HuH-7 (cell line): ENCODE measurements around the gene NAGS.
"Not testable (repeated sequence)": the region's sequence is repeated elsewhere in the genome, so short reads cannot be mapped to it uniquely, and the experiment has no call there.

Experiments
- DNase-seq: peaks from one replicate; pipeline ENCODE4 v3.0.0; 2011; ENCODE audit warnings: low spot score

Gene NAGS

GRCh38 chr17:44043272-44043696 is 38.9 kb downstream of the NAGS start:
- no peak for DNase-seq

- no peak for DNase-seq
Observed at GRCh38 chr17:44044071-44044470, 39.6 kb downstream of the NAGS start.

GRCh38 chr17:44045486-44045885 is 41.1 kb downstream of the NAGS start:
- no peak for DNase-seq

DNA sequence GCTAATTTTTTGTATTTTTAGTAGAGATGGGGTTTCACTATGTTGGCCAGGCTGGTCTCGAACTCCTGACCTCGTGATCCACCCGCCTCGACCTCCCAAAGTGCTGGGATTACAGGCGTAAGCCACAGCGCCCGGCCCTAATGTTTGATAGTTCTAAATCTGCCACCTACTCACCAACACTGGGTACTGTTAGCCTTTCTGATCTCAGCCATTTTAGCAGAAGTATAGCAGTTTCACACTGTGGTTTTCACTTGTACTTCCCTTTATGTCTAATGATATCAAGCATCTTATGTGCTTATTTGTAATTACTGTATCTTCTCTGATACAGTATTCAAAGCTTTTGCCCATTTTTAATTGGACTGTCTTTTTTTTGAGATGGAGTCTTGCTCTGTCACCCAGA is 42.5 kb downstream of the NAGS start:
- DNase-seq: not testable (repeated sequence)

DNA sequence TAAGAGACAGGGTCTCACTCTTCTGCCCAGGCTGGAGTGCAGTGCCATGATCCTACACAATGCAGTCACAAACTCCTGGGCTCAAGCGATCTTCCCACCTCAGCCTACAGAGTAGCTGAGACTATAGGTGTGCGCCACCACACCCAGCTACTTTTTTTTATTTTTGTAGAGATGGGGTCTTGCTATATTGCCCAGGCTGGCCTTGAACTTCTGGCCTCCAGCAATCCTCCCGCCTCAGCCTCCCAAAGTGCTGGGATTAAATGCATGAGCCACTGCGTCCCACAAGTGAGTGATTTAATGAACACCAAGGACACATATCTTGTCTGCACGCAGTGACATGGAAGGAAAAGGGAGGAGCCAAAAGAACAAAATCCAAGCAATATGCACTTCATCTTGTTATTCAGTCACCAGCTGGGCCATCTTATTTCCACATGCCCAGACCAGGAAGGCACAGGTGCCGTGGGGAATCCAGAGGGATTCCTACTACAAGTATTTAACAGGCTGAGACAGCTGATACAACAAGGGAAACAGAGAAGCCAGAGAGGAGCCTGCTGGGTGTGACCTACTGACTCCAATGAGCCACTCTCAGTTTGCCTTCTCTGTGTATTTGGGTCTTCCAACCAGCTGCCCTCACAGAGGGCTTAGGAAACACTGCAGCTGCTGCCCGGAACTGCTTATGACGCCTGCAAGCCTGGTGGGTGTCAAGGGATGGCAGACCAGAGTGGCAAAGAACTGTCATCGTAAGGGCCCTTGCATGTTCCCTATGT is 45.1 kb downstream of the NAGS start:
- no peak for DNase-seq

- DNase-seq: no peak
Observed at GRCh38 chr17:44053125-44053872, 48.9 kb downstream of the NAGS start.
